CD4-positive, alpha-beta memory T cell (primary cell): ENCODE results near the gene PLXNA1. TPM values are rescaled to one million over a fixed set of nuclear protein-coding genes. Genes with fewer than 3 reads are reported as not detected.
A peak's percentile ranks its signal among the peaks of the same experiment; 100 is the strongest.

Experiments used
- CTCF ChIA-PET: fragments of 350-600 bp; sonication (Branson Sonifier 250); formaldehyde crosslinking; loops from one replicate; lab custom pipeline; 2021; ENCODE audit warnings: inconsistent platforms; ENCODE audit not compliant: partially characterized antibody; lab: Charles Lee
- POLR2A ChIA-PET: fragments of 350-600 bp; sonication (Branson Sonifier 250); formaldehyde crosslinking; loops from one replicate; lab custom pipeline; 2021; ENCODE audit not compliant: partially characterized antibody; lab: Charles Lee
- DNase-seq, 5 donors: peaks; one replicate each; pipeline versions ENCODE4 v3.0.0 to v3.0.0-alpha.2; 2020 to 2022; ENCODE audit warnings: mixed read lengths in 1 of 5
- H3K27ac ChIP-seq: one replicate; pipeline ENCODE4 v1.7.0; 2013; ENCODE audit warnings: low read depth, low read length
- H3K27me3 ChIP-seq: 2 replicates; pipeline ENCODE4 v1.7.0; 2013; ENCODE audit warnings: mild to moderate bottlenecking, low read length, moderate library complexity; ENCODE audit not compliant: insufficient read depth
- H3K36me3 ChIP-seq: 2 replicates; pipeline ENCODE4 v1.7.0; 2013; ENCODE audit warnings: mild to moderate bottlenecking, low read length, moderate library complexity; ENCODE audit not compliant: insufficient read depth
- H3K4me1 ChIP-seq: 2 replicates; pipeline ENCODE4 v1.7.0; 2013; ENCODE audit warnings: mild to moderate bottlenecking, low read length, moderate library complexity; ENCODE audit not compliant: insufficient read depth
- H3K4me3 ChIP-seq, 2 donors: one replicate each; pipeline ENCODE4 v1.7.0; 2013; ENCODE audit warnings: low read length in 2 of 2, mild to moderate bottlenecking in 1 of 2
- H3K9me3 ChIP-seq, 2 donors: one replicate each; pipeline ENCODE4 v1.7.0; 2013; ENCODE audit warnings: low read length in 2 of 2, control low read depth in 1 of 2; ENCODE audit not compliant: control insufficient read depth in 1 of 2
- H3K27ac Mint-ChIP-seq, 7 donors: one replicate each; pipeline ENCODE4 v1.8.0; 2020 to 2021; ENCODE audit warnings: mixed read lengths in 7 of 7, mild to moderate bottlenecking in 6 of 7, inconsistent platforms in 3 of 7, moderate library complexity in 3 of 7
- H3K27me3 Mint-ChIP-seq, 2 donors: one replicate each; pipeline ENCODE4 v1.8.0; 2020 to 2021; ENCODE audit warnings: mixed read lengths in 2 of 2
- H3K36me3 Mint-ChIP-seq, 2 donors: one replicate each; pipeline ENCODE4 v1.8.0; 2020 to 2021; ENCODE audit warnings: mixed read lengths in 2 of 2, inconsistent platforms in 1 of 2, mild to moderate bottlenecking in 1 of 2
- H3K4me1 Mint-ChIP-seq, 4 donors: one replicate each; pipeline ENCODE4 v1.8.0; 2020 to 2021; ENCODE audit warnings: mixed read lengths in 4 of 4, mild to moderate bottlenecking in 1 of 4
- H3K4me3 Mint-ChIP-seq, 8 donors: one replicate each; pipeline ENCODE4 v1.8.0; 2020 to 2021; ENCODE audit warnings: mixed read lengths in 8 of 8, mild to moderate bottlenecking in 7 of 8, moderate library complexity in 6 of 8, inconsistent platforms in 3 of 8
- H3K9me3 Mint-ChIP-seq, 8 donors: one replicate each; pipeline ENCODE4 v1.8.0; 2020 to 2021; ENCODE audit warnings: mixed read lengths in 8 of 8, mild to moderate bottlenecking in 5 of 8, inconsistent platforms in 3 of 8, moderate library complexity in 1 of 8
- intact Hi-C: fragments of 100-400 bp; cut with micrococcal nuclease; formaldehyde crosslinking; loops from one replicate; pipeline ENCODE4 v1.15.1; 2023
- polyA plus RNA-seq, 2 donors: library from polyadenylated mRNA; unstranded; fragments of 300-500 nt; fragmentation: Illumina TruSeq; gene quantifications; one replicate each; pipeline ENCODE4 v1.2.3, GENCODE V29; 2021
- total RNA-seq, 2 experiments: library from RNA; stranded (reverse); gene quantifications; one replicate each; pipeline ENCODE4 v1.2.3, GENCODE V29; 2021

The PLXNA1 gene
- total and polyA plus RNA-seq, 4 experiments from 2014 or later = 0.34 to 21.3 (median 10.2) TPM

GRCh38 chr3:126937973-126938372 lies 44.9 kb upstream of the PLXNA1 start:
- H3K9me3 ChIP-seq = no peaks in the 10 kb centered on the region
- no peaks in the 10 kb centered on the region for H3K27me3 ChIP-seq
- H3K36me3 Mint-ChIP-seq = peaks cover 0 to 14% of the 10 kb centered on the region in 2 donors
- peak overlapping the region in 1 of 7 donors; percentile 12 for H3K27ac Mint-ChIP-seq
- H3K27ac ChIP-seq = no peak overlapping the region
- CTCF ChIA-PET = interaction anchor here (0.6 to 1.1 kb wide), 3 partner anchors 8 to 815 kb away, joined by 3 to 5 read pairs (median 4); no protein-coding TSS in a partner anchor
- H3K27me3 Mint-ChIP-seq = no peaks in the 10 kb centered on the region
- H3K4me1 Mint-ChIP-seq = no peaks in the 10 kb centered on the region
- no peaks in the 10 kb centered on the region for H3K4me1 ChIP-seq
- H3K4me3 ChIP-seq = no peak overlapping the region
- POLR2A ChIA-PET = no interaction called here
- no peak for DNase-seq
- no peaks in the 10 kb centered on the region for H3K9me3 Mint-ChIP-seq
- intact Hi-C loops = no loop called here
- no peaks in the 10 kb centered on the region for H3K36me3 ChIP-seq
- no peak overlapping the region for H3K4me3 Mint-ChIP-seq

- Mint-ChIP-seq H3K4me1 (no peaks in the 10 kb centered on the region), H3K4me3 (no peak overlapping the region), H3K27ac (no peak overlapping the region), H3K9me3 (no peaks in the 10 kb centered on the region), H3K27me3 (no peaks in the 10 kb centered on the region), H3K36me3 (peaks cover 0 to 15% of the 10 kb centered on the region in 2 donors)
- DNase-seq = no peak
- POLR2A ChIA-PET = no interaction called here
- CTCF ChIA-PET = interaction anchor here (0.6 to 1.1 kb wide), 3 partner anchors 9 to 816 kb away, joined by 3 to 5 read pairs (median 4); no protein-coding TSS in a partner anchor
- no peaks in the 10 kb centered on the region for H3K4me1 ChIP-seq
- no peaks in the 10 kb centered on the region for H3K9me3 ChIP-seq
- no peak overlapping the region for H3K27ac ChIP-seq
- H3K4me3 ChIP-seq = no peak overlapping the region
- H3K36me3 ChIP-seq = no peaks in the 10 kb centered on the region
- intact Hi-C loops = no loop called here
- H3K27me3 ChIP-seq = no peaks in the 10 kb centered on the region
Observed at GRCh38 chr3:126938520-126939337, 44.2 kb upstream of the PLXNA1 start.

- H3K4me1 ChIP-seq = no peaks in the 10 kb centered on the region
- no peaks in the 10 kb centered on the region for H3K27me3 Mint-ChIP-seq
- peaks cover 0 to 1% (median under 1%) of the 10 kb centered on the region in 4 donors for H3K4me1 Mint-ChIP-seq
- H3K9me3 ChIP-seq = no peaks in the 10 kb centered on the region
- no peaks in the 10 kb centered on the region for H3K36me3 ChIP-seq
- ChIA-PET POLR2A (no interaction called here), CTCF (no interaction called here)
- H3K27me3 ChIP-seq = no peaks in the 10 kb centered on the region
- intact Hi-C loops = no loop called here
- no peaks in the 10 kb centered on the region for H3K9me3 Mint-ChIP-seq
- H3K27ac ChIP-seq = no peak overlapping the region
- no peak for DNase-seq
- H3K36me3 Mint-ChIP-seq = peaks cover 0 to 15% of the 10 kb centered on the region in 2 donors
- H3K27ac Mint-ChIP-seq = no peak overlapping the region
- H3K4me3 ChIP-seq = no peak overlapping the region
- no peak overlapping the region for H3K4me3 Mint-ChIP-seq
Observed at GRCh38 chr3:126939338-126939718, 43.6 kb upstream of the PLXNA1 start.

- no peak for DNase-seq
- no peaks in the 10 kb centered on the region for H3K27me3 Mint-ChIP-seq
- H3K9me3 ChIP-seq = no peaks in the 10 kb centered on the region
- ChIA-PET POLR2A (no interaction called here), CTCF (no interaction called here)
- no peak overlapping the region for H3K27ac ChIP-seq
- intact Hi-C loops = no loop called here
- peaks cover 0 to 15% of the 10 kb centered on the region in 2 donors for H3K36me3 Mint-ChIP-seq
- no peaks in the 10 kb centered on the region for H3K36me3 ChIP-seq
- H3K4me3 ChIP-seq = no peak overlapping the region
- H3K4me1 ChIP-seq = no peaks in the 10 kb centered on the region
- no peaks in the 10 kb centered on the region for H3K9me3 Mint-ChIP-seq
- H3K27ac Mint-ChIP-seq = no peak overlapping the region
- no peak overlapping the region for H3K4me3 Mint-ChIP-seq
- H3K27me3 ChIP-seq = no peaks in the 10 kb centered on the region
- peaks cover 0 to 5% (median 1%) of the 10 kb centered on the region in 4 donors for H3K4me1 Mint-ChIP-seq
Observed at GRCh38 chr3:126939733-126940132, 43.2 kb upstream of the PLXNA1 start.

DNA sequence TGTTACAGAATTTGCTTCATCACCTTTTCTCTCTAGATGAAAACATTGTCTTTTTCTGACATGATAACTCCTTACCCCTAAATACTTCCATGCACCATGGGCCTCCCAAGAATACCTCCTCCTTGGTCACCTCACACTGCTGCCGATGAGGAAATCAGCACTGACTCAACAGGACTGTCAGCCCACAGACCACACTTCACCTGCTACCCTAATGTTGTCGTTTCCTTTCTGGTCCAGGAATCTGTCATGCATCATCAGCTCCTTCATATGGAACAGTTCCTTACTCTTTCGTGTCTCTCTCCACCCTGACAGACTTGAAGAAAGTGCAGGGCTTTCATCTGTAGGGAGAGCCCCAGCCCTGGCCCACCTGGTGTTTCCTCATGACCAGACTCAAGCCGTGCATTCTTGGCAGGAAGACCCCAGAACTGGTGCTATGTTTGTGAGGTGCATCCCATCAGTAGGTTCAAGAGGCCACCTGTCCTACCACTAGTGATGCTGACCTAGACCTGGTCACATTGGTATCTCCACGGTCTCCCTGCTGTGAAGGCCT lies 41.1 kb upstream of the PLXNA1 start:
- H3K9me3 ChIP-seq = no peaks in the 10 kb centered on the region
- POLR2A ChIA-PET = no interaction called here
- H3K27ac ChIP-seq = no peak overlapping the region
- intact Hi-C loops = no loop called here
- Mint-ChIP-seq H3K27me3 (no peaks in the 10 kb centered on the region), H3K36me3 (peaks cover 0 to 15% of the 10 kb centered on the region in 2 donors), H3K4me1 (peaks cover 0 to 7% (median 1%) of the 10 kb centered on the region in 4 donors), H3K4me3 (no peak overlapping the region), H3K9me3 (no peaks in the 10 kb centered on the region), H3K27ac (no peak overlapping the region)
- DNase-seq = no peak
- no peaks in the 10 kb centered on the region for H3K27me3 ChIP-seq
- CTCF ChIA-PET = no interaction called here
- H3K4me3 ChIP-seq = no peak overlapping the region
- H3K36me3 ChIP-seq = no peaks in the 10 kb centered on the region
- no peaks in the 10 kb centered on the region for H3K4me1 ChIP-seq

DNA sequence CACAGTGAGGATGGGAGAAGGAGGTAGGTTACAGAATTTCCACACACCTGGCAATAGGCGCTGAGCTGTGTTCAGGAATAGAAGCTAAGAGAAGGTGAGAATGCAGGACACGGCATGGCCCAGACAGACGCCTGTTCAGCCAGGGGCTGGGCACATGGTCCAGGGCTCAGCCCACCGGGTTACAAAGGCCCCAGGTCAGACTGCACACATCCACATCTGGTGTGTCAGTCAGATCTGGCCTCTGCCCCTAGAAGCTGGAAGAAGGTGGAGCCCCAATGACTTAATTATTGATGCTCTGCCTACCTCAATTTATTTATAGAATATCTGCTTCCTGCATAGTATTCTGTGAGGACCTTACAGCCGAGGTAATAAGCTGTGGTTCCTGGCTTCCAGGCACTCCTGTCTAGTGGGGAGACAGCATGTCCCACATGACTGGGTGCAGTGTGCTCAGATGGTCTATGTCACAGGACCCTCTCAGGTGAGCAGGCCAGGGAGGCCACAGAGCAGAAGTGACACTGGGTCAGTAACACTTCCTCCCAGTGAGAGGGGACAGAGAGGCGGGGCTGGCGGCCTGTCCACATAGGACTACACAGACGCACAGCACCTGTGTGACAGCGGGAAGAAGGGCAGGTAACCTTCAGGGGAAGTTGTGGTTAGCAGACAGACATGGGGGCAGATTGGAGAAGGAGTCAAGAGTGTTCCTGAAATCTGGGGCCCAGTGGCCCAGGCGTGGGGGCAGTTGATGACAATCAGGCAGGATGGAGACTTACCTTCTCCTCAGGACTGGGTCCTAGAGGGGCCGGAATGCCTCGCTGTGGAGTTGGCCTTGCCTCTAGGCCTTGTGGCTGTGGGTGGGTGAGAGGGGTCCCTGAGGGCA lies 38.6 kb upstream of the PLXNA1 start:
- intact Hi-C loops = no loop called here
- no peak overlapping the region for H3K4me3 Mint-ChIP-seq
- H3K27me3 ChIP-seq = no peaks in the 10 kb centered on the region
- H3K27ac Mint-ChIP-seq = peak overlapping the region in 1 of 7 donors; percentile 77
- peaks cover 5% of the 10 kb centered on the region for H3K36me3 ChIP-seq
- ChIA-PET POLR2A (no interaction called here), CTCF (no interaction called here)
- no peaks in the 10 kb centered on the region for H3K9me3 ChIP-seq
- peaks cover 2 to 11% (median 3%) of the 10 kb centered on the region in 4 donors for H3K4me1 Mint-ChIP-seq
- H3K27me3 Mint-ChIP-seq = no peaks in the 10 kb centered on the region
- H3K9me3 Mint-ChIP-seq = no peaks in the 10 kb centered on the region
- no peak overlapping the region for H3K27ac ChIP-seq
- H3K36me3 Mint-ChIP-seq = peaks cover 5 to 22% of the 10 kb centered on the region in 2 donors
- DNase-seq = no peak
- no peaks in the 10 kb centered on the region for H3K4me1 ChIP-seq
- H3K4me3 ChIP-seq = no peak overlapping the region
